Measurements from ENCODE around the gene TFCP2.

Gene TFCP2

DNA sequence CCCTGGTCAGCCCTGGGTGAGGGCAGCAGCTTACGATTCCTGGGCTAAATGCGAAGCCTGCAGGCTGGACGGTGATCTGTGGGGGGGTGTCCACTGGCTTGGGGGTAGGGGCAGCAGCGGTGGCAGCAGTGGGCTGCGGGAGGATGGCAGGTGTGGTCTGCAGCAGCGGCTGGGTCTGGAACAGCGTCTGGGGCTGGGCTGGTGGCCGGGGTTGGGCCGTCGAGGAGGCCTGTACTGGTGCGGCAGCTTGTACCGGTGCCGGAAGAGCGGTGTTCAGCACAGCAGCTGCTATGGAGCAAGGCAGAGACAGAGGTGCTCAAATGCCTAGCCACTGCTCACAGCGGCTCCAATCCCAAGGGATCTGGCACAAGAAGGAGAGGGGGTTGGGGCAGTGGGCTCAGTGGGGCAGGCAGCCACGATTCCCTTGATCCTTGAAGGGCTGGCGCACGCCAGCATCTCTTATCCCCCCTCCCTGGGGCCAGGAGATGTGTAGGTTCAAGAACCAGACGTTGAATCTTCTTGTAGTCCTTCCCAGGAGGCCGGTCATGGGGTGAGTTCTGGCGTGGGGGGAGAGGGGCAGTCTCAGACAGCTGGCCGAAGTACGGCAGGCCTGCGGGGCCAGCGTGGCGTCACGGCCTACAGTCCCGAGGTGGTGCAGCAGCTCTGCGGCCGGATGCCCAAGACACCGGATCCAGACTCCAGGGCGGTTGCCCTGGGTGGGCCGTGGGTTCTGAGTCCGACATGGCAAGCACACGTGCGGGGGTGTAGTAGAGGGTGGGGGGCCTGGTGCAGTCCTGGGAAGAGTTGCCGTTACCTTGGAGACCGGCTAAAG, 25.0 kb upstream of the TFCP2 start:
- DNase-seq (ENCODE audit: low read depth in 3 of 3), result no peak

DNA sequence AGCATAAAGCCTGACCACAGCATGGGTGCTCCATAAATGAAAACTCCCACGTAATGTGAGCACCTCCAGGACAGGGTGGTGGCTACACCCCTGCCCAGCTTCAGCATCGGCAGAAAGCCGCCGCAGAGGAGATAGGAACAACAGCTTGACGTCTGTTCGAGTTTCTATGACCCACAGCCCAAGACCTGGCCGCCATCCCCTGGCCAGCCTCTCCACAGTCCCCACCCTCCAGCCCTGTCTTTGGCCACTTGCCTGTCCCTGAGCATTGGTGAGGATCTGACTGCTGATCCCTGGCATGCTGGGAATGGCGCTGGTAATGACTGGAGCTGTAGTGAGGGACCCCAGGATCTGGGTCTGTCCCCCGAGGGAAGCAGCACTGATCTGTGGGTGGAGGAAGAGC, 23.6 kb upstream of the TFCP2 start:
- no peak for DNase-seq (ENCODE audit: low read depth in 3 of 3)

DNA sequence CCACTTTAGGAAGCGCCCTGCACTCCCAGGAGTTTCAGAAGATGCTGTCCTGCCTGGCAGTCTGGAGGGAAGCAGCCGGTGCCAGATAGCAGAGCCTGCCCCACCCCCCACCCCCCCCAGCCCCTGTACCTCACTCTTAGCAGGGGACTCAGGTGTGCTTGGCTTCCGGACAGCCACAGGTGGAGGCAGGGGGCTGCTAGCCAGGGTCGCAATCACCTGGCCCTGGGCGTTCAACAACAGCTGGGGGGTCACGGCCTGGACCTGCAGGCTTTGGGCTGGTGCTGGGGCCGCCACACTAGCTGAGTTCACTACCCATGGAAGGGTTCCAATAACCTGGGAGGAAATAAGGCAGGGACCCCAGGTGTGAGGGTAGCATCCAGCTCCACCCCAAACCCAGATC, 22.9 kb upstream of the TFCP2 start:
- no peak for DNase-seq (ENCODE audit: low read depth in 3 of 3)

DNA sequence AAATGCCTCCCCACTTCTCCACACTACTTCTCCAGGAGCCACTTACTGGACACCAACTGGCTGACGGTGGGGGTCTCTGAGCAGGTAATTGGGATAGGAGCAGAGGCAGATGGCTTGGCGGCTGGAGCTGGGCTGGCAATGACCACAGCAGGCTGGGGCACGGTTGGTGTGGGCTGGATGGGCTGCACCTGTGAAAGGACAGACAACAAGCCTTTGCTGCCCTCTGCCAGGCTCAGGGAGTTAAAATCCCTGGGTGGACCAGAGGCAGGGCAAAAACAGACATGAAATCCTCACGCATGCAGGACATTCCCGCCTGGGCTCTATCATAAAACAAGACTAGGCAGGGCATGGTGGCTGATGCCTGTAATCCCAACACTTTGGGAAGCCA, 19.3 kb upstream of the TFCP2 start:
- DNase-seq (ENCODE audit: low read depth in 3 of 3), result no peak

DNA sequence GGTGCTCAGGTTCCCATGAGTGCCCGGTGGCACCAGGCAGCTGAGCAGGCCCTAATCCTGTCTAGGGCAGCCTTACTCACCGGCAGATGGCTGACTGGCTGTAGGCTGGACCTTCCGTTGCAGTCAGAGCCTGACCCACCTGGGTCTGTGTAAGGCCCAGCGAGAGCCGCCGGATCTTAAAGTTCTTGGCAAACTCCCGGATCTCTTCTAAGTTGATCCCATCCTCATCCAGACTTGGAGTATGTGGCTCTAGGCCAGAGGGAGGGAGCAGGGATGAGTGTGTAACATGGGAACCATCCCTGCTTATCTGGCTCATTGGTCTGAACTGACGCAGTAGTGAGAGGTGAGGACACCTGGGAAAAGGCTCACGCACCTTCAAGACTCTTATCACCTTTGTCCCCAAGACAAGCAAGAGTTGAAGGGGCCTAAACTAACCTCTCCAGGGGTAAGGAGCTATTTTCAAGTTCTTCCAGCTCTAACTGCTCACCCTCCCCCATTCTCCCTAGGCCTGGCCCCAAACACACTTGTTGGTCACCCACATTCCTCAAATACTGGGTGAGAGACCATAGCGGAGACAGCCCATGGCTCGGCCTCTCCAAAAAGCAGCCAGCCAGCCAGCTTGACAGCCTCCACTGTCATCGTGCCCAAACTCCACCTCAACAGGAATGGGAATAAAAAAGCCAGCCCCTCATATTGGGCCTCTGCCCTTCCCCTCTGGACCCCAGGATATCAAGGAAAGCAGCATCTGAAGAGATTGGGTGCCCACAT, 18.8 kb upstream of the TFCP2 start:
- DNase-seq (ENCODE audit: low read depth in 3 of 3), result no peak

DNA sequence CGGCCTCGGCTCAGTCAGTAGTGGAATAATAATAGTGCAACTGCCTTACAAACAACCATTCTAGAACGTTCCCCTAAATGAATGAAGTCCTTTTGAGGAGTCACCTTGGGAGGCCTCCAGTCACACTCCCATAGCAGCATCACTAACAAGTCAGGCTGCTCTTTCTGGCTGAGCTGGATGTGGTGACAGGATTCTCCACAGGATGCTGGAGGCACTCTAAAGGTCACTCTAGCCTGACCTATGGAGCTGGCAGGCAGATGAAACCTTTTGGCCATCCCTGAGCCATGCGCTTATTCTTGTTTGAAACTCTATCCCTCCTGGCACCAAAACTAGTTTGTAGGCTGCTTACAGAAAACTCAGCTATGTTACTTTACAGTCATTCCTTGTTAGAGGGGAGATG, 17.9 kb upstream of the TFCP2 start:
- DNase-seq (ENCODE audit: low read depth in 3 of 3), result no peak

DNA sequence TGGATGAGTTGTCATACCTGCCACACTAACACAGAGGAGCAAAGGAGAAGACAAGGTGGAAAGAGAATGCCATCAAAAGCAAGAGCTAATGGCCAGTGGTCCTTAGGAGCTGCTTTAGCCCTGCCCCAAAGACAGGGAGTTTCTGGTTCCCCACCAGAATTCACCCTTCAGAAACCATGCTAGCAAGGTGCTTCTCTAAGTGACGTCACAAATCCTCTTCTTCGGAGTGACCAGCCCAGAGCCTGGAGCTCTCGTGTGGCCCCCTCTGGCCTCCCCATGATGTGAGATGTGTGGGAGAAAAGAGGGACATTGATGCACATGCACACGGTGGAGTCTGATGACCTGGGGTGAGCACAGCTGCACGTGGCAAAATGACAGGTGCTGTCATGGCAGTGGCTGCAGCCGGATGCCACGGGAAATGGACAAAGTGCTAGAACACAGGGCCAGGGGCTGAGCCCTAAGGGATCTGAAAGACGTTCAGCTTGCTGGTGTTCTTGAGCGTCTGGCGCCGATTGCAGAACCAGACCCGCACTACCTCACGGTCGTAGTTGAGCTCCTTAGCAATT, 16.9 kb upstream of the TFCP2 start:
- DNase-seq (ENCODE audit: low read depth in 3 of 3), result no peak

DNA sequence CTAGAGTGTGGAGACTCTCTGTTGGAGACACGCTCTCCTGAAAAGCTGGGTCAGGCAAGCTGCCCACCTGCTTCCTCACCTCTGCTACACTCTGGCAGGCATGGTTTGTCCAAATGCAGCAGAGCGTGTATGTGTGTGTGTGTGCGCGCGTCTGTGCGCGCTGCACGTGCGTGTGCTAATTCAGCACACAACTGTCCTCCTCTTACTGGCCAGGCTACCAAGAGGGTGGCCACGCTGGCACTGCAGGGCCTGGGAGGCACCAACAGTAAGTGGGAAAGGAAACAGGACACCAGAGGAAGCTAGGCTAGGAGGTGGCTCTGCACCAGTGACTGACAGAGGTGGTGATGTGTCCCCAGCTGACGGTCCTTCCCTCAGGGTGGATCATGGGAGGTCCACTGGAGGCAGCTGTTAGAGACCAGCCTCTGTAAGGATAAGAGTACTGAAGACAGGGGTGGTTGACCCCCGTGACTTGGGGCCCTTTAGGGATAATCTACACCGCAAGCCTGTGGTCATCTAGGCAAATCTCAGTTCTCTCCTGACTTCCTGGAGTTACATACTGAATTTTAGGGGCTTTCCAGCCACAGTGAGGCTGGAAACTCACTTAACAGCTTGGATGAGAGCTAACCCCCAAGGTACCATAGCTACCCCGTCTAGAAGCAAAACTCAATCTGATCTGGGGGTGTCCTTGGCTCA, 15.6 kb upstream of the TFCP2 start:
- DNase-seq (ENCODE audit: low read depth in 3 of 3), result no peak

DNA sequence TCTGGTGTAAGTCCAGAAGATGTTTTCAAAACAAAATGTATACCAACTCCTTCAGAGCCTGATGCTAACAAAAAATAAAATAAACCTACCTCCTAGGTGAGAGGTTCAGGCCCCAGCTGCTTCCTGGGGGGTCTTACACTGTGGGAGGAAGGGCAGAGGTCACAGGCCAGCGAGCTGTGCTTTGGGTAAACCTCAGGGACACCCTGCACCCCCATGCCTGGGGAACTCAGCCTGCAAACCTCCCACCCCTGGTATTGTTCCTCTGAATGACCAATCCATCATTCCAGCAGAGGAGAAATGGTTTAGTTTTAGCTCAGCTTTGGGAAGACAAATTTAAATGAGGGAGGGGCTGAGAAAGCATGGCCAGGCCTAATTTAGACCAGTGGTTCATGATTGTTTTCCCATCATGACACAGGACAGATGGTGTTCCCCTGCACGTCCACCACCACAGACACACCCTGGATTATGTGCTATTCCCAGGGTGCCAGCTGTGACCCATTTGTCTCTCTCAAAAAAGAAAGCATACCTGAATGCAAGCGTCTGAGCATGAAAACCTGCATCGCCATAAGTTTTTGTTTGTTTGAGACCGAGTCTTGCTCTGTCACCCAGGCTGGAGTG, 14.5 kb upstream of the TFCP2 start:
- no peak for DNase-seq (ENCODE audit: low read depth in 3 of 3)

DNA sequence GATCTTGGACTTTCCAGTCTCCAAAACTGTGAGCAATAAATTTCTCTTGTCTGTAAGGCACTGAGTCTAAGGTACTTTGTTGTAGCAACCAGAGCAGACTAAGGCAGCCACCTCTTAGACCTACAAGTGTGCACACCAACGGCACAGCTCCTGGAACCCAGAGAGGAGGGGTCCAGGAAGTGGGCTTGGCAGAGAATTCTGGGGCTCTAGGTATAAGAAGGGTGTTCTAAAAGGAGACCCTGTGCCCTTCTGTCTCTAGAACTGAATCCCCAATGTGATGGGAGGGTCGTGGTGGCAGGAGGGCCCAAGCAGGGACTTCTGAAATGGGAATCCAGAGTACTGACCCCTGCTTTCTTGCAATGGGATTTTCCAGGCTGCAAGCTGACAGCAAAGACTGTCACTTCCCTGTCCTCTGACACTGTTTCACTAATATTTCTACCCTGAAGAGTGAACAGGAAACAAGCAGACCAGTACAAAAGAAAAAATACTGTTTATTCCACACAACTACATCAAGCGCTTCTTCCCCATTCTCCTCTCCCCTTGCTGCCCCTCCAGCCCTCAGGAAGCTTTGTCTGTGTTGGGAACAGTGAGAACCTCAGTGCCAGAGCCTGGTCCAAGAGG, 13.6 kb upstream of the TFCP2 start:
- DNase-seq (ENCODE audit: low read depth in 3 of 3), result no peak

DNA sequence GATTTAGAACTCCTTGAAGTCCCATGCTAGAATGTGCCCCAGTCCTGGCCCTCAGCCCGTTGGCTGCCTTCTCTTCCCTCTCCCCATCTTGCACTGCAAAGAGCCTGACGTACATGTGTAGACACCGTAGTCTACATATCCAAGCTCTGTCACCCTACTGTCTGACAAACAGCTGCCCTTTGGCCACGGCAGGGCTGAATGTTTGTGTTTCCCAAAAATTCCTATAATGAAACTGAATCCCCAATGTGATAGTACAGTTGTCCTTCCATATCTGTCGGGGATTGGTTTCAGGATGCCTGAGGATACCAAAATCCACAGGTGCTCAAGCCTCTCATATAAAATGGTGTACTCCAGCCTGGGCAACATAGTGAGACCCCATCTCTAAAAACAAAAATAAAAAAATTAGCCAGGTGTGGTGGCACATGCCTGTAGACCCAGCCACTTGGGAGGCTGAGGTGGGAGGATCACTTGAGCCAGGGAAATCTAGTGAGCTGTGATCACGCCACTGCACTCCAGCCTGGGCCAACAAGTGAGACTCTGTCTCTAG, 12.3 kb upstream of the TFCP2 start:
- no peak for DNase-seq (ENCODE audit: low read depth in 3 of 3)

DNA sequence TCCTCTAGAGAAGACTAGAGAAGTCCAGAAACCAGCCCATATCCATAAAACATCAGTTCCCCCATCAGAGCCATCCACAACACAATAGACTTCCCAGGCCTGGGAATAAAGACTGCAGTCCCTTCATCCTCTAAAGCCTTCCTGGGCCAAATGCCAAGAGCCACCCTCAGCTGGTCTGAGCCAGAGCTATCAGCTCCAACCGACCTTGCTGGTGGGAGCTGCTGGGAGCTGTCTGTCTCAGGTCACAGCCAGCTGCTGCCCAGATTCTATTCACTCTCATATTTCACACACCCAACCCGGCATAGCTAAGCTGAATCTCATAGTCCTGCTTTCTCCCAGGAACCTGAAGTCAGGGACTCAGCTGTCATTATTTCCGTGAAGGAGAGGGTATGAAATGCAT, 10.9 kb upstream of the TFCP2 start:
- no peak for DNase-seq (ENCODE audit: low read depth in 3 of 3)

DNA sequence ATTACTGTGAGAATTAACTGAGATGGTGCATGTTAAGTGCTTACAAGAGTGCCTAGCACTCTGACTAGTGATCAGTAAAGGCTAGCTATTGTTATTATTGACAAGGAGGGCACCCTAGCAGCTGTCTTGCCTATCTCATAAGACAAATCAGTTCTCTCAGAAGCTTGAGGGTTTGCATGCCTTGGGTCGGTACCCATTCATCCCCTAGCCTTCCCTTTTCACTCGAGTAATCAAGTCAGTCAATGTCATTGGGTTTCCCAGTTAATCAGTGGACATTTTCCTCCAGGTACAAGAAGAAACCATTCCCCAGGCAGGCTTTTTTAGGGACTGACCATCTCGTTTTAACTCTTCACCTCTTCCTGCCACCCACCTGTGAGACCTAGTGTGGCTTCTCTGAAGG, 10.4 kb upstream of the TFCP2 start:
- DNase-seq (ENCODE audit: low read depth in 3 of 3), result no peak

DNA sequence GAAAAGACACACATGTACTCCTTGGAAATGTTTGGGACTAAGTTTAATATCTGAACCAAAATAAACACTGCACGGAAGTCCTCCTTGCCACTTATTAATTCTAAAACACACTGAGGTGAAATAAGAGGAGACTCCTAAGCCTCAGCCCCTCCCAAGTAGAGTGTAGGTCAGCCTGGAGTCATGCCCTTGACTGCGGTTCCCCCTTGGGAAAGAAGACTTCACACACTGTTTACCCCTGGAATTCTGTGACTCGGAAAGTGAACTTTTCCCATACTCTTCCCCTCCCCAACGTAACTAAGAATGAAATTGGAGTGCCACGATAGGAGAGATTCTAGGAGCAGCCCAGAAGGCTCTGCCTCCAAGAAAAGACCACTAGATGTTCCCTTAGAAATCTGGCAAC, 8.6 kb upstream of the TFCP2 start:
- DNase-seq (ENCODE audit: low read depth in 3 of 3), result no peak

DNA sequence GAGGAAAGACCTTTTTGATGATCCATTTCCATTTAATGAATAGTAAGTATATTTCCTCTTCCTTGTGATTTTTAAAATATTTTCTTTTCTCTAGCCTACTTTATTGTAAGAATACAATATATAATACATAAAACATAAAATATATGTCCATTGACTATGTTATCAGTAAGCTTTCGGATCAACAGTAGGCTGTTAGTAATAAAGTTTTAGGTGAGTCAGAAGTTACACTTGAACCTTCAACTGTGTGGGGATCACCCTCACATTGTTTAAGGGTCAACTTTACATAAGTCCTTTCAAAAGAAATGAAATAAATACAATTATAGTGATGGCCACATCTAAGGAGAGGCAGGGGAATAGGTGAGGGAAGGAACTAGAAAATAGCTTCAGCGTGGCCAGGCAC, 5.0 kb upstream of the TFCP2 start:
- no peak for DNase-seq (ENCODE audit: low read depth in 3 of 3)

DNA sequence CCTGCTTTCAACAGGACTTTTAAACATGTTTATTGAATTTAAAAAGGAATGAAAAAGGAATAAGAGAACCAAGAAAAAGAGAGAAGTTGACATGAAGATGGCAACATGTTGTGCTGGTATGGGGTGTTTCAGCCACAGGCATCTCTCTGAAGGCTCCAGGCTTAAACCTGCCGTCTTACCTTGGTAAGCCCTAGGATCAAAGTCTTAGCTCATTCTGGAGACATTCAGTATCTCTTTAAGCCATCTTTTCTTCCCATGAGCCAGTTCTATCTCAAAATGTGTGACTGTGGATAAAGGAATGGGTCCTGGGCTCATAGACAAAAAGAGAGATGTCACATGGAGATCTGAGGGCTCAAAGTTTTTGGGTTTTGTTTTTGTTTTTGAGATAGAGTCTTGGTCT, 1.6 kb upstream of the TFCP2 start:
- no peak for DNase-seq (ENCODE audit: low read depth in 3 of 3)

DNA sequence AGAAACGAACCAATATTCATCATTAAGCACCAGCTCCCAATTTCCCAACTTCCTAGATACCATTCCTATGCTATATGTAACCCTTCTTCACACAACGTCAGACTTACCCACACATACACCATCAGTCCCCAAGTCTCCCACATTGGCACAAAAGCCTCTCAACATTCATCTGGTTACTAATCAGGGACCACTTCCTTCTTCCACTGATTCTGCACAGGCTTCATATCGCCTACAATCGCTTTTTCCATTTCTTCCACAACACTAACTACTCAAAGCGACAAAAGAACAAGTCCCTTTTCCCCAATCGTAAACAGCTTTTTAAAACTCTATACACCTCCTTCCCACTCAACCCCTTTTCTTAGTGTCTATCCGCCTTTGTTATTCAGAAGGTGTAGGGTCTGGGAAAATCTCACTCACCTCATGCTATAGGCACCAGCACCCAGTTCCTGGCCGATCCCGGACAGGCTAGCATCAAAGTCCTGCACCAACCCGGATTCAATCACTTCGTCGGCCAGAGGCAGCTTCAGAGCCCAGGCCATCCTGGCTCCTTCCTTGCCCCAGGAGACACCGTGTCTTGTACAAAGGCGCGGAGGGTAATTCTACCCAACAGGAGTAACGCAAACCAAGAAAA, 936 bp downstream of the TFCP2 start:
- DNase-seq (ENCODE audit: low read depth in 3 of 3), result no peak

DNA sequence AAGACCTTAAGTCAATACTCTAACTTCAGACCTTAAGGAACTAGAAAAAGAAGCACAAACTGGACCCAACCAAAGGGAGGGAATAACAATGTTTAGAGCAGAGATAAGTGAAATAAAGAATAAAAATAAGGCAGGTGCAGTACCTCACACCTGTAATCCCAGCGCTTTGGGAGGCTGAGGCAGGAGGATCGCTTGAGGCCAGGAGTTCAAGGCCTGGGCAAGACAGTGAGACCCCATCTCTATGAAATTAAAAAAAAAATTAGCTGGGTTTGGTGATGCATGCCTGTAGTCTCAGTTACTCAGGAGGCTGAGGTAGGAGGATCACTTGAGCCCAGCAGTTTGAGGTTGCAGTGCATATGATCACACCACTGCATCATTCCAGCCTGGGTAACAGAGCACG, 9.1 kb downstream of the TFCP2 start:
- no peak for DNase-seq (ENCODE audit: low read depth in 3 of 3)

DNA sequence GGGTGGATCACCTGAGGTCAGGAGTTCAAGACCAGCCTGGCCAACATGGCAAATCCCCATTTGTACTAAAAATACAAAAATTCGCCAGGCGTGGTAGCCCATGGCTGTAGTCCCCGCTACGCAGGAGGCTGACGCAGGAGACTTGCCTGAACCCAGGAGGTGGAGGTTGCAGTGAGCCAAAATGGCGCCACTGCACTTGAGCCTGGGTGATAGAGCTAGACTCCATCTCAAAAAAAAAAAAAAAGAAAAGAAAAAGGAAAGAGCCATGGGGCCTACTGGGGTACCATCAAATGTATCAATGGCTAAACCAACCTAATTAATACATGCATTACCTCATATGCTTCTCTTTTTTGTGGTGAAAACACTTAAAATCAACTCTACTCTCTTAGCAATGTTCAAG, 10.7 kb downstream of the TFCP2 start:
- no peak for DNase-seq (ENCODE audit: low read depth in 3 of 3)

DNA sequence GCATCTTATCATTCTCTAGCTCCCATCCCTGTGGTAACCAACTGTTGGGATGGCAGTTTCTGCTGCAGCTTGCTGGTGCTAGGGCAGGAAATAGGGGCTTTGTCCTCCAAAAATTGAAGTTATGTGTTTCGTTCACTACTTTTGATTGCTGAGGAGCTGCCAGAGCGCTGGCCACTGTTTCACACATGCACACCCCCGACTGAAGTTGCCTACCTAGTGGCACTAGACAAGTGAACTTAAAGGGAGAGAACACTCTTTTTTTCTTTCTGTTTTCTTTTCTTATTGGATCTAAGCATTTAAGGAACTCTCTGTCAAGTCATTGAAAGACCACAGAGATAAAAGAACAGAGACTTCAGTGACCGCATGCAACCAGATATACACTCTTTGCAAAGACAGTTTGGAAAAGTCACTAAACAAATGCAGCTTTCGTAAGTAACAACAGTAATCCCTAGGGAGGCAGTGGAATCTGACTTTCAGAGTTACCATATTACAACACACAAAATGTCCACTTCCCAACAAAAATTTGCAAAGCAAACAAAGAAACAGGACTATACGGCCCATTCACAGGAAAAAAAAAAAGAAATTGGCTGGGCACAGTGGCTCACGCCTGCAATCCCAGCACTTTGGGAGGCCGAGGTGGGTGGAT, 12.0 kb downstream of the TFCP2 start:
- DNase-seq (ENCODE audit: low read depth in 3 of 3), result no peak
